ENCODE data around the gene BCL2A1.

DNA sequence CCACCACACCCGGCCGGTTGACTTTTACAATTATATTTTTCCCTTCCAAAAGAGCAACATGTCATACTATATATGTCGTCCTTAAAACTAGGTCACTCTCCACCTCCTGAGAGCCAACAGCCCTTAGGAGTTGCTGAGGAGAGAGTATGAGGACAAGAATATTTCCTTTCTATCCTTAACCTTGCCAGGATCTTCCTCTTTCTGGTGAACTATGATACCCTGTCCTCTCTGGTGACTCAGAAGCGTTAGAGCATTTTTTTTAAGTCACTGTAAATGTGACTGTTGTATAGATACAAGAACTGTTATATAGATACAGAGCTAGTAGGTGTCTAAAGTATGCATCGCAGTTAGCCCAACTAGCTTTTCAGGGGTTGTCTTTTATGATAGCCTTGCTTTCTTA, 40.5 kb downstream of the BCL2A1 start:
- TF ChIP-seq TAF1 (conservative IDR thresholded peaks at IDR 0.05) (no peak), RXRA (IDR thresholded peaks at IDR 0.05) (no peak), YY1 (IDR thresholded peaks at IDR 0.05) (no peak)
- TF ChIP-seq, protein P1, sequence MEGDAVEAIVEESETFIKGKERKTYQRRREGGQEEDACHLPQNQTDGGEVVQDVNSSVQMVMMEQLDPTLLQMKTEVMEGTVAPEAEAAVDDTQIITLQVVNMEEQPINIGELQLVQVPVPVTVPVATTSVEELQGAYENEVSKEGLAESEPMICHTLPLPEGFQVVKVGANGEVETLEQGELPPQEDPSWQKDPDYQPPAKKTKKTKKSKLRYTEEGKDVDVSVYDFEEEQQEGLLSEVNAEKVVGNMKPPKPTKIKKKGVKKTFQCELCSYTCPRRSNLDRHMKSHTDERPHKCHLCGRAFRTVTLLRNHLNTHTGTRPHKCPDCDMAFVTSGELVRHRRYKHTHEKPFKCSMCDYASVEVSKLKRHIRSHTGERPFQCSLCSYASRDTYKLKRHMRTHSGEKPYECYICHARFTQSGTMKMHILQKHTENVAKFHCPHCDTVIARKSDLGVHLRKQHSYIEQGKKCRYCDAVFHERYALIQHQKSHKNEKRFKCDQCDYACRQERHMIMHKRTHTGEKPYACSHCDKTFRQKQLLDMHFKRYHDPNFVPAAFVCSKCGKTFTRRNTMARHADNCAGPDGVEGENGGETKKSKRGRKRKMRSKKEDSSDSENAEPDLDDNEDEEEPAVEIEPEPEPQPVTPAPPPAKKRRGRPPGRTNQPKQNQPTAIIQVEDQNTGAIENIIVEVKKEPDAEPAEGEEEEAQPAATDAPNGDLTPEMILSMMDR (IDR thresholded peaks at IDR 0.05; ENCODE audit: low read depth, low read length, missing input control) = no peak

All from liver (tissue), 3 donors.